Caco-2 (cell line): ENCODE results near the gene B3GNT5. TPM values are rescaled to one million over a fixed set of nuclear protein-coding genes. Genes with fewer than 3 reads are reported as not detected.

Experiments used
- BruUV-seq: library from RNA; stranded (reverse); fragments of 400-500 nt; replicated peaks from 2 replicates; lab custom pipeline; 2021; lab: Mats Ljungman, UMichigan
- CTCF ChIA-PET: fragments of 300-600 bp; sonication (Branson Sonifier 250); formaldehyde crosslinking; loops from one replicate; lab custom pipeline; 2022; ENCODE audit warnings: antibody characterized with exemption; lab: Charles Lee
- POLR2A ChIA-PET: fragments of 300-600 bp; sonication (Branson Sonifier 250); formaldehyde crosslinking; loops from one replicate; lab custom pipeline; 2022; ENCODE audit warnings: antibody characterized with exemption; lab: Charles Lee
- DNase-seq, 2 experiments: peaks; one replicate each; pipeline versions ENCODE4 v3.0.0 to v3.0.0-alpha.2; 2020 to 2022
- H3K27me3 ChIP-seq: replicated peaks from 2 replicates; pipeline ENCODE4 v1.6.0; 2011; ENCODE audit warnings: low read length; ENCODE audit not compliant: control insufficient read depth, insufficient read depth
- H3K36me3 ChIP-seq: 2 replicates; pipeline ENCODE4 v1.5.1; 2011; ENCODE audit warnings: low read length; ENCODE audit not compliant: control insufficient read depth, insufficient read depth
- H3K4me1 ChIP-seq: fragments of 250-450 bp; sonication (Bioruptor Pico); 2 replicates; pipeline ENCODE4 v1.5.1; 2020; ENCODE audit warnings: mild to moderate bottlenecking
- H3K4me3 ChIP-seq: 2 replicates; pipeline ENCODE4 v1.5.1; 2011; ENCODE audit warnings: low read depth, mild to moderate bottlenecking, control low read depth, low read length
- H3K9me3 ChIP-seq: fragments of 250-450 bp; sonication (Bioruptor Pico); 2 replicates; pipeline ENCODE4 v1.5.1; 2020; ENCODE audit warnings: mild to moderate bottlenecking, moderate library complexity
- H3K27ac Mint-ChIP-seq: one replicate; pipeline ENCODE4 v1.8.0; 2022; ENCODE audit warnings: mixed read lengths; ENCODE audit not compliant: unreplicated experiment
- H3K27me3 Mint-ChIP-seq: one replicate; pipeline ENCODE4 v1.8.0; 2022; ENCODE audit warnings: mixed read lengths; ENCODE audit not compliant: insufficient read depth, unreplicated experiment
- H3K36me3 Mint-ChIP-seq: one replicate; pipeline ENCODE4 v1.8.0; 2022; ENCODE audit warnings: mild to moderate bottlenecking, mixed read lengths; ENCODE audit not compliant: insufficient read depth, unreplicated experiment
- H3K4me1 Mint-ChIP-seq: one replicate; pipeline ENCODE4 v1.8.0; 2022; ENCODE audit warnings: low read depth, mixed read lengths; ENCODE audit not compliant: unreplicated experiment
- H3K4me3 Mint-ChIP-seq: one replicate; pipeline ENCODE4 v1.8.0; 2022; ENCODE audit warnings: mild to moderate bottlenecking, moderate library complexity, mixed read lengths; ENCODE audit not compliant: unreplicated experiment
- H3K9me3 Mint-ChIP-seq: one replicate; pipeline ENCODE4 v1.8.0; 2022; ENCODE audit warnings: mixed read lengths; ENCODE audit not compliant: unreplicated experiment
- intact Hi-C: fragments of 100-400 bp; cut with micrococcal nuclease; formaldehyde crosslinking; loops from one replicate; pipeline ENCODE4 v1.10.0; 2022; ENCODE audit not compliant: unreplicated experiment
- total RNA-seq: library from RNA; stranded (reverse); gene quantifications from 2 replicates; pipeline ENCODE4 v1.2.3, GENCODE V29; 2022
- TF ChIP-seq, protein P1 (sequence below), 2 experiments: fragments of 200-600 bp in 1 of 2; IDR thresholded peaks; 1 replicate in 1 of 2; 2 replicates in 1 of 2; pipeline versions ENCODE4 v1.5.1 to v1.8.0; 2011 to 2022; ENCODE audit warnings: antibody characterized with exemption in 1 of 2, control low read depth in 1 of 2, inconsistent platforms in 1 of 2, low read depth in 1 of 2, low read length in 1 of 2, mild to moderate bottlenecking in 1 of 2, moderate library complexity in 1 of 2; ENCODE audit not compliant: insufficient read depth in 1 of 2, severe bottlenecking in 1 of 2, unreplicated experiment in 1 of 2

B3GNT5 gene
- total RNA-seq, 1 experiment from 2014 or later = 9.4 TPM

- no peak overlapping the region for H3K27ac Mint-ChIP-seq
- TF ChIP-seq, protein P1, sequence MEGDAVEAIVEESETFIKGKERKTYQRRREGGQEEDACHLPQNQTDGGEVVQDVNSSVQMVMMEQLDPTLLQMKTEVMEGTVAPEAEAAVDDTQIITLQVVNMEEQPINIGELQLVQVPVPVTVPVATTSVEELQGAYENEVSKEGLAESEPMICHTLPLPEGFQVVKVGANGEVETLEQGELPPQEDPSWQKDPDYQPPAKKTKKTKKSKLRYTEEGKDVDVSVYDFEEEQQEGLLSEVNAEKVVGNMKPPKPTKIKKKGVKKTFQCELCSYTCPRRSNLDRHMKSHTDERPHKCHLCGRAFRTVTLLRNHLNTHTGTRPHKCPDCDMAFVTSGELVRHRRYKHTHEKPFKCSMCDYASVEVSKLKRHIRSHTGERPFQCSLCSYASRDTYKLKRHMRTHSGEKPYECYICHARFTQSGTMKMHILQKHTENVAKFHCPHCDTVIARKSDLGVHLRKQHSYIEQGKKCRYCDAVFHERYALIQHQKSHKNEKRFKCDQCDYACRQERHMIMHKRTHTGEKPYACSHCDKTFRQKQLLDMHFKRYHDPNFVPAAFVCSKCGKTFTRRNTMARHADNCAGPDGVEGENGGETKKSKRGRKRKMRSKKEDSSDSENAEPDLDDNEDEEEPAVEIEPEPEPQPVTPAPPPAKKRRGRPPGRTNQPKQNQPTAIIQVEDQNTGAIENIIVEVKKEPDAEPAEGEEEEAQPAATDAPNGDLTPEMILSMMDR (IDR thresholded peaks at IDR 0.05; ENCODE audit: insufficient read depth in 1 of 2, low read depth in 1 of 2, low read length in 1 of 2, severe bottlenecking in 1 of 2, unreplicated experiment in 1 of 2) = no peak
- no peak overlapping the region for H3K4me3 Mint-ChIP-seq
Observed at GRCh38 chr3:183296944-183297343, 43.9 kb downstream of the B3GNT5 start.

DNA sequence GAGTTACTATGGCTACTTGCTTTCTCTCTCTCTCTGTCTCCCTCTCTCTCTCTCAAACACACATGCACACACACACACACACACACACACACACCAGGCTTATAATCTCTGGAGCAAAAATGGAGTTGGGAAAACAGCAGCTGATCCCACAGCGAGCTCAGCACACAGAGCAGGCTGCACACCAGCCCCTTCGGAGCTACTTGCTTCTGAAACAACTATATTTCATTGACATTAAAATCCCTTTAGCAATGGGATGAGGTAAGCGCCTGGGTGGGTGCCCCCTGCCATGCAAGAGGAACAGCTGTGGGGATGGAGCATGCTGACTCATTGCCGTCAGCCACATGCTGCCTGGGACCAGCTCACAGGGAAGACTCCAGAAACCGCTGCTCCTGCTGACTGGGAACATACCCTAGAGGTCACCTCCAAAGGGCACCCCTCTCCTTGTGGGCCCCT is 45.7 kb downstream of the B3GNT5 start:
- H3K9me3 ChIP-seq = no peaks in the 10 kb centered on the region
- no peaks in the 10 kb centered on the region for H3K27me3 ChIP-seq
- no peaks in the 10 kb centered on the region for H3K36me3 ChIP-seq
- Mint-ChIP-seq H3K4me3 (no peak overlapping the region), H3K4me1 (peaks cover 19% of the 10 kb centered on the region), H3K27ac (no peak overlapping the region), H3K27me3 (no peaks in the 10 kb centered on the region), H3K36me3 (peaks cover 5% of the 10 kb centered on the region), H3K9me3 (no peaks in the 10 kb centered on the region)
- intact Hi-C loops = no loop called here
- H3K4me3 ChIP-seq = no peak overlapping the region
- TF ChIP-seq, protein P1 (IDR thresholded peaks at IDR 0.05; ENCODE audit: insufficient read depth in 1 of 2, low read depth in 1 of 2, low read length in 1 of 2, severe bottlenecking in 1 of 2, unreplicated experiment in 1 of 2) = no peak
- ChIA-PET CTCF (no interaction called here), POLR2A (no interaction called here)
- no peaks in the 10 kb centered on the region for H3K4me1 ChIP-seq
- no TSS peak for BruUV-seq
- DNase-seq = no peak

More at GRCh38 chr3:183296944-183297343, 43.9 kb downstream of the B3GNT5 start:
- H3K9me3 Mint-ChIP-seq = no peaks in the 10 kb centered on the region
- Histone ChIP-seq H3K4me1 (peaks cover 1% of the 10 kb centered on the region; the same call in 1 of the 2 replicates), H3K27me3 (no peaks in the 10 kb centered on the region), H3K9me3 (no peaks in the 10 kb centered on the region), H3K4me3 (no peak overlapping the region), H3K36me3 (no peaks in the 10 kb centered on the region)
- intact Hi-C loops = no loop called here
- peaks cover 5% of the 10 kb centered on the region for H3K36me3 Mint-ChIP-seq
- DNase-seq = no peak
- no peaks in the 10 kb centered on the region for H3K27me3 Mint-ChIP-seq
- peaks cover 15% of the 10 kb centered on the region for H3K4me1 Mint-ChIP-seq
- ChIA-PET POLR2A (no interaction called here), CTCF (interaction anchor here (0.7 kb wide), 1 partner anchor 9 kb away, joined by 3 read pairs; no protein-coding TSS in a partner anchor)
- BruUV-seq = no TSS peak

GRCh38 chr3:183299976-183300375 is 46.9 kb downstream of the B3GNT5 start:
- no peaks in the 10 kb centered on the region for H3K9me3 Mint-ChIP-seq
- no peaks in the 10 kb centered on the region for H3K9me3 ChIP-seq
- no peak overlapping the region for H3K4me3 ChIP-seq
- POLR2A ChIA-PET = no interaction called here
- TF ChIP-seq, protein P1 (IDR thresholded peaks at IDR 0.05; ENCODE audit: insufficient read depth in 1 of 2, low read depth in 1 of 2, low read length in 1 of 2, severe bottlenecking in 1 of 2, unreplicated experiment in 1 of 2) = no peak
- H3K4me3 Mint-ChIP-seq = no peak overlapping the region
- DNase-seq = no peak
- no peaks in the 10 kb centered on the region for H3K27me3 Mint-ChIP-seq
- H3K36me3 ChIP-seq = no peaks in the 10 kb centered on the region
- H3K4me1 Mint-ChIP-seq = peaks cover 24% of the 10 kb centered on the region
- CTCF ChIA-PET = no interaction called here
- H3K27ac Mint-ChIP-seq = no peak overlapping the region
- H3K4me1 ChIP-seq = no peaks in the 10 kb centered on the region
- intact Hi-C loops = no loop called here
- H3K27me3 ChIP-seq = no peaks in the 10 kb centered on the region
- BruUV-seq = no TSS peak
- H3K36me3 Mint-ChIP-seq = peaks cover 5% of the 10 kb centered on the region
